GM12864 (cell line): ENCODE results near the gene EYS.
"Not testable (repeated sequence)": the region's sequence is repeated elsewhere in the genome, so short reads cannot be mapped to it uniquely, and the experiment has no call there.

Experiments used
- DNase-seq: peaks from one replicate; pipeline ENCODE4 v3.0.0-alpha.2; 2011; ENCODE audit warnings: low read depth
- H3K4me3 ChIP-seq: 2 replicates; pipeline ENCODE4 v1.5.1; 2011; ENCODE audit warnings: mild to moderate bottlenecking, low read depth, low read length, control low read depth
- TF ChIP-seq, protein P1 (sequence below): IDR thresholded peaks from 2 replicates; pipeline ENCODE4 v1.5.1; 2011; ENCODE audit warnings: low read depth, mild to moderate bottlenecking, moderate library complexity, low read length, control low read depth, inconsistent platforms; ENCODE audit errors: missing control alignments

Gene EYS

DNA sequence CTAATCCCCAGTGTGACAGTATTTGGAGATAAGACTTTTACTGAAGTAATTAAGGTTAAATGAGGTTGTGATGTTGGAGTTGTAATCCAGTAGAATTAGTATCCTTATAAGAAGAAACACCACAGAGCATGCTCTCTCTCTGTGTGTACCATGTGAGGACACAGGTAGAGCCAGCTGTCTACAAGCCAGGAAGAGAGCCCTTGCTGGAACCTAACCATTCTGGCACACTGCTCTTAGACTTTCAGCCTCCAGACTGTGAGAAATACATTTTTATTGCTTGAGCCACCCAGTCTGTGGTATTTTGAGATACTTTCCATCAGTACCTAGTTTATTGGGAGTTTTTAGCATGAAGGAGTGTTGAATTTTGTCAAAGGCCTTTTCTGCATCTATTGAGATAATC lies 1961.2 kb downstream of the EYS start:
- H3K4me3 ChIP-seq: no peak overlapping the region
- TF ChIP-seq, protein P1, sequence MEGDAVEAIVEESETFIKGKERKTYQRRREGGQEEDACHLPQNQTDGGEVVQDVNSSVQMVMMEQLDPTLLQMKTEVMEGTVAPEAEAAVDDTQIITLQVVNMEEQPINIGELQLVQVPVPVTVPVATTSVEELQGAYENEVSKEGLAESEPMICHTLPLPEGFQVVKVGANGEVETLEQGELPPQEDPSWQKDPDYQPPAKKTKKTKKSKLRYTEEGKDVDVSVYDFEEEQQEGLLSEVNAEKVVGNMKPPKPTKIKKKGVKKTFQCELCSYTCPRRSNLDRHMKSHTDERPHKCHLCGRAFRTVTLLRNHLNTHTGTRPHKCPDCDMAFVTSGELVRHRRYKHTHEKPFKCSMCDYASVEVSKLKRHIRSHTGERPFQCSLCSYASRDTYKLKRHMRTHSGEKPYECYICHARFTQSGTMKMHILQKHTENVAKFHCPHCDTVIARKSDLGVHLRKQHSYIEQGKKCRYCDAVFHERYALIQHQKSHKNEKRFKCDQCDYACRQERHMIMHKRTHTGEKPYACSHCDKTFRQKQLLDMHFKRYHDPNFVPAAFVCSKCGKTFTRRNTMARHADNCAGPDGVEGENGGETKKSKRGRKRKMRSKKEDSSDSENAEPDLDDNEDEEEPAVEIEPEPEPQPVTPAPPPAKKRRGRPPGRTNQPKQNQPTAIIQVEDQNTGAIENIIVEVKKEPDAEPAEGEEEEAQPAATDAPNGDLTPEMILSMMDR: no peak
- DNase-seq: no peak

DNA sequence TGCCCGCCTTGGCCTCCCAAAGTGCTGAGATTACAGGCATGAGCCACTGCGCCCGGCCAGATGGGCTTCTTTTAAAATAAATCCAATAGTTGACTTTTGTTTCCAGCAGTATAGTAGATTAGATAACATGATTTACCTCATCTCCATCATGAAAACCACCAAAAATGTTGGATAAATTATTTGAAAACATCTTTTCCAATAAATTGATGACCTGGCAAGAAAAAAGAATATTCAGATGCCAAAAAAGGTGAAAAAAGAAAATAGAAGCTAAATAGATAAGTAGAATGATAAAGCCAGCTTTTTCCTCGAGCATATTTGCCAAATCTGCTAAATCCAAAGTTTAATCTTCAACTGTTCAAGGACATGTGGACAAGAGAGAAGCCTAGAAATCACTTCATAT lies 1962.2 kb downstream of the EYS start:
- no peak for DNase-seq
- no peak overlapping the region for H3K4me3 ChIP-seq

DNA sequence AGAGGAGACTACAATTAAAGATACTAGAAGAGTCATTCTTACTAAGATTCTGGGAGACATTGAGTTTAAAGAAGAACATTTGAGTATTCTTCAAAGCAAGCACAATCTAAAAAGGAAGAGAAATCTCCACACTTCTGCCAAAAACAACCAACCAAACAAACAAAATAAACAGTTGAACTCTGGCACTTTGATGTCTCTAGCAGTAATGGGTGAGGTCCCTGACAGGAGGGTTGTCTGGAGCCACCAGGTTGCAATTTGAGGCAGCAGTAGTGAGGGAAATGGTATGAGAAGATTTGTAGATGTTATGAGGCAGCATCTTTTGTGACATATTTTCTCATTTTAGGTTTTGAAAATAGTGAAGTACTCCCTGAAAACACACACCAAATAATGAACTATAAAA lies 1963.3 kb downstream of the EYS start:
- H3K4me3 ChIP-seq: no peak overlapping the region
- TF ChIP-seq, protein P1: no peak
- DNase-seq: no peak

More for the DNA sequence above, 1962.2 kb downstream of the EYS start:
- TF ChIP-seq, protein P1: no peak

DNA sequence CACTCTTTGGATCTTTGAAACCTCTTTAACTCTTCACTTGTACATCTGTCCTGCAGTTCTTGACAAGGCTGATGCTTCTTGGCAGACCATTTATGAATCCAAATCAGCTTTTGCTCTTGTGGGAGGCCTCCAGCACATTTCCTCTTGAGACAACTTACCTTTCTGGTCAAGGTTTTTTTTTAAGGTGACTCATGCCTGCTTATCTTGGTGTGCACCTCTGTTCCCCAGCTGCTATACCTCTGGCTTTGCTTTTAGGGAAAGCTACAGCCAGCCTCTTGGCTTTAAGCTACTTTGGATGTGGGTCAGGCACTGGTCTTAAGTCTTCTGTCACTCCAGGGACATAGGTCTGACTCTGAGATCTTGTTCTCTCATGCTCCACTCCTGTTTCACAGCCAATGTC lies 1965.0 kb downstream of the EYS start:
- H3K4me3 ChIP-seq: no peak overlapping the region
- TF ChIP-seq, protein P1: no peak
- DNase-seq: no peak

DNA sequence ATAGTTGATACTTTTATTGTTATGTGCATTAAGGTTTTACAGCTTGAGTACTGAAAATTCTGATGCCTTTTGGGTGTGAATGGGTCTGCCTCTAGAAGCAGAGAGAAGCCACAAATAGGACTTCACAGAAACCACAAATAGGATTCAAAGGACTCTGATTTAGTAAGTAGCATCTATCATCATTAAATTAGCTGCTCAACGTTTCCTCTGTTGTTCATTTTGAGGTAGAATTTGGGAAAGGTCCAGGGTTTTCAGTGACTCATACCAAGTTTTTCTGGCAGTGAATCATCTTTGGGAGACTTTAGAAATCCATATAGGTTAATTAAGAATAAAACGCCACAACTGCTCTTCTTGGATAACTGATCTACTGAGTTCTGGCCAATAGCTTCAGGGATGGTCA lies 1966.3 kb downstream of the EYS start:
- TF ChIP-seq, protein P1: no peak
- no peak overlapping the region for H3K4me3 ChIP-seq
- no peak for DNase-seq

DNA sequence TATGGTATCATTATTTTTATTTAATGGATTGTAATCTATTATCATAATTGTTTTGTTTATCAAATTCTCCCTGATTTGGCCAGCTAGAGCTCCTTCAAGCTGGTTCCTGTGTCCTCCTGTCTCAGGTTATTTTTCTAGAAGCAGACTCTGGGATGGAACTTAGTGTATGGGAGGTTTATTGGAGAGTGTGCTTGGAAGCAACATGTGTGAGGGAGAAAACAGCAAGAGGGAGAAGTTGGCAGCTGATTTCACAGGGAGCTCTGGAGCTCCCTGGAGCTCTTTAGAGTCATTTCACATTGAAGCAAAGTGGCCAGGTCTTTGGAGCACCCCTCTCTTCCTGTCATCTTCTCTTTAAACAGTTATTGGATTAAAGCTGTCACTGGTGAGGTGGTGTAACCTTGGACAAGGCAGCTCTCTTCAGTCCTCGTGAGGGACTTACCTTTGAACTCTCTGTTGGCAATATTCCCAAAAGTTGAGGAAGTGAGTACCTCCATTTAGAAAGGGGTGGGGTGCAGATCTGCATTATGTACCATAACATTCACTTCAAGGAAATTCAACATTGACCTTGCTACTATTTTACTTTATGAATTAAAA lies 1967.8 kb downstream of the EYS start:
- DNase-seq: no peak
- TF ChIP-seq, protein P1: no peak
- H3K4me3 ChIP-seq: no peak overlapping the region

DNA sequence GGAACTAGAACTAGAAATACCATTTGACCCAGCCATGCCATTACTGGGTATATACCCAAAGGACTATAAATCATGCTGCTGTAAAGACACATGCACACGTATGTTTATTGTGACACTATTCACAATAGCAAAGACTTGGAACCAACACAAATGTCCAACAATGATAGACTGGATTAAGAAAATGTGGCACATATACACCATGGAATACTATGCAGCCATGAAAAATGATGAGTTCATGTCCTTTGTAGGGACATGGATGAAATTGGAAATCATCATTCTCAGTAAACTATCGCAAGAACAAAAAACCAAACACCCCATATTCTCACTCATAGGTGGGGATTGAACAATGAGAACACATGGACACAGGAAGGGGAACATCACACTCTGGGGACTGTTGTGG lies 1968.8 kb downstream of the EYS start:
- DNase-seq, H3K4me3 ChIP-seq: not testable (repeated sequence)
